Retina (tissue), 1 donor: ENCODE results near the gene SRGAP3.

ENCODE experiments used
- DNase-seq: peaks from one replicate; pipeline ENCODE4 v3.0.0-alpha.2; 2016

Gene SRGAP3

DNA sequence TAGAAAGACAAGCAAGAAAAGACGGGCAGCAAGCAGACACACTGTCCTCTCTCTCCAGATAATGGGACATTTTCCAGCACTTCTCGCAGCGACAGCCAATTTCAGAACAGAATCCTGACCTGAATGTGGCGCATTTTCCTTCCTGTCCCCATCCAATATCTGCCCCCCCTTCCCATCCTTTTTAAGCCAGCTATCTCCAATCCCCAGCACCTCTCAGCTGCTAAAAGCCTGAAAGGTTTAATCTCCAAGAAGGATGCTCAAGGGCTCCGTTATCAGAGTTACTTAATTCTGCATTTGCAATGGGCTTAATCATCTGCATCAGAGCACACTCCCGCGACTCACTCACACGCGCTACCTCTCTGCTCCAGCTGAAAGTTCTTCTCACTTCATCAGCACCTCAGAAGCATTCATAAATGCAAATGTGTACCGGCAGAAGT lies 50.5 kb downstream of the SRGAP3 start:
- no peak for DNase-seq

DNA sequence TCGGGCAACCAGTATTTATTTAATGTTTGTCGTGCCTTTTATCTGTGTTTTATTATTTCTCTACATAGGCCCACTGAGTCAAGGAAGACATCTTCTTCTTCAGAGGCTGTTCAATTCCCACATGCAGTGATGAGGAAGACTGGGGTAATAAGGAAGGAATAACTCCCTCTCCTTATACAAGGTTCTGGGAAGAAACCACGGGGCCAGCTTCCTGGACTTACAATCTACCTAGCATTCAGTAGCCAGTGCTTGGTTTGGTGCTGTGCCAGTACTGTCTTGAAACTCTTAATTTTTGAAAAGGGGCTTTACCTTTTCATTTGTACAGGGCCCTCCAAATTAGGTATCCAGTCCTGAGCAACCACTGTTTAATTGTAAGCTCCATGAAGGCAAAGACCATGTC lies 51.2 kb downstream of the SRGAP3 start:
- no peak for DNase-seq

DNA sequence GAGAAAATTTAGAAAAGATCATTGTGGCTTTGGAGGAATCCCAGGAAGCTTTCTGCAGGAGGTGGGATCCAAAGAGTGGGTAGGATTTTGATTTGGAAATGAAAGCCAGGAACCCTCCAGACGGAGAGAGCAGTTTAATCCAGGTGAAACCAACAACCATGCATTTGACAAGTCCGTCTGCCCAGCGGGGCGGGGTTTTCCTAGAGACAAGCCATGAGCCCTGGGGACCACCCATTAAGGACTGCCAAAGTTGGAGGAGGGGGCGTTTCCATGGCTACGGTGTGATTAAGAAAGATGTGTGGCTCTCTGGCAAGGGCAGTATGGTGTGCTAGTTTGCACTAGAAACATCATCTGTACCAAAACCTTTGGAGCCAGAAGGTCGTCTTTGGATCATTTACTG lies 53.4 kb downstream of the SRGAP3 start:
- peak; percentile 65 for DNase-seq

DNA sequence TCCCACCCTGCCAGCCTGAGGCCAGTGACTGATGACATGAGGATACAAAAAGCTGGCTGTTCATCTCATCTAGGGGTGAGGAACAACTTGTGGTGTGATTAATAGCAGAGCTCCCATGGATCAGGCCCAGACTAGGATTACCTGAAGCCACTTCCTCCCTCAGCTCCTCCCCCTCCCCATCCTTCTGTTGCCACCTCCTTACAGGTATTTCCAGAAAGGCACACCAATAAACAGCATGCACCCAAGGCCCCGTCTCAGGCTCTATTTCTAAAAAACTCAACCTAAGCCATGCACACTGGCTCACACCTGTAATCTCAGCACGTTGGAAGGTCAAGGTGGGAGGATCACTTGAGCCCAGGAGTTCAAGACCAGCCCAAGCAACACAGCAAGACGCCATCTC lies 54.1 kb downstream of the SRGAP3 start:
- DNase-seq, result no peak

DNA sequence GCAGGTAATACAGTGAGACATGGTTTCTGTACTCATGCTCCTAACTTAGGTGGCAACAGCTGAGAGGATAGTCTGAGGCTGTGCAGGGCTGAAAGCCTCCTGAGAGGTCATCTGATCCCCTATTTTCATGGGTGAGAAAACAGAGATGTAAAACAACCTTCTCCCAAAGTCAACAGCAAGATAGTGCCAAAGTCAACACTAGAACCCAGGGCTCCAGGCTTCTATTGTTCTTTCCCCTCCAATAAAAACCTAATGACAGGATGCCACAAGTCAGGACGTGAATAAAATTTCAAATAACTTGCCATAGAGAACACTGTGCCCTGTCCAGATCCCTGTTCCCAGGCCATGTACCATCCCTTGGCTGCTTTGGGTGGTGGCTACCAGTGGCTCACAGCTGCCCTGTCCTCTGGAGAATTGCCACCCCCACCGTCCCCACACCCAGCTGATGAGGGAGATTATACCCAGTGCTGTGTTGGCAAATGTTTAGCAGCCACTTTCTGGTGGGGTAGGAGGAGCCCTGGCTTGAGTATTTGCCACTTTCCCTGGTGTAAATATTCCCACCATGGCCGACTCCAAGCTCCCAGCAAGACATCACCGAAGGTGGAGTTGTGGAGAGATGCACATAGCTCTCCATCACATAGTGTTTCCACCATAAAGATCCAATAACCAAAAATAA lies 54.8 kb downstream of the SRGAP3 start:
- DNase-seq, result no peak

DNA sequence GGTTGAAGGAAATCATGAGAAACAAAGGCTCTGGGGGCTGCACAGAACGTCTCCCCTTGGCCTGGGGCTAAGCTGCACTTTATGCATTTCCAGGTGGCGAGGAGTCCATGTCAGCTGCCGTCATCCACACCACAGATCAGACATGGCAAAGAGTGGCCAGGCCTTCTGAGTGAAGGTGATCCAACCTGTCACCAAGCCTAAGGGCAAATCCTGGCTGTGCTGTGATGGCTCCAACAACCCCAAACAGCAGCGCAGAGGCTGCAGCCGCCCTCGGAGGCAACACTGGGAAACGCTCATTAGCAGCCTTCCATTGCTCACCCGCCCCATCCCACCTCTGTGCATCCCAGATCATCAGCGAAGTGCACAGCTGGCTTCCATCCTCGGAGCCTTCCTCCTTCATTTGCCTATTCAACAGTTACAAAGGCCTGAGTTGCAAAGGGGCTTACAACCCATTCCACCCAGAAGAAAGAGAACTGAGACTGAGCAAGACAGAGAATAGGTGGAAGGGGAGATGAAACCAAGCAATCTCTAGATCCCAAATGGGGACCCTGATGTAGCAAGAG lies 55.7 kb downstream of the SRGAP3 start:
- no peak for DNase-seq

DNA sequence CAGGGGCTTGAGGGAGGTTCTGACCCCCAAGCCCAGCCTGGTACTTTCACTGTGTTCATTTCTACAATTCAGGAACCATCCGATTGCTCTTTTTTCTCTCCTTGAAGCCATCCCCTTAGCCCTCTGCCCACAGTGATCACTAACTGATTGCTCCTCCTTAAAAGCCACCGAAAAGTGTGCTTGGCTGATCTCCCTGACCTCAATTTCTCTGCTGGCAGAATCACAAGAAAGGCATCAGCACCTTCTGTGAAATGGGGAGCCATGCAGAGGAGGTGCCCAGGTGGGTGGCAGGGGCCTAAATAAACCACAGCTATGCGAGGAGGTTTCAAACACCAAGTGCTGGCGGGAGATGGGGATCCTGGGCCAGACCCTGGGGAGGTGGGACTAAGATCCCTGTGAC lies 56.2 kb downstream of the SRGAP3 start:
- no peak for DNase-seq

DNA sequence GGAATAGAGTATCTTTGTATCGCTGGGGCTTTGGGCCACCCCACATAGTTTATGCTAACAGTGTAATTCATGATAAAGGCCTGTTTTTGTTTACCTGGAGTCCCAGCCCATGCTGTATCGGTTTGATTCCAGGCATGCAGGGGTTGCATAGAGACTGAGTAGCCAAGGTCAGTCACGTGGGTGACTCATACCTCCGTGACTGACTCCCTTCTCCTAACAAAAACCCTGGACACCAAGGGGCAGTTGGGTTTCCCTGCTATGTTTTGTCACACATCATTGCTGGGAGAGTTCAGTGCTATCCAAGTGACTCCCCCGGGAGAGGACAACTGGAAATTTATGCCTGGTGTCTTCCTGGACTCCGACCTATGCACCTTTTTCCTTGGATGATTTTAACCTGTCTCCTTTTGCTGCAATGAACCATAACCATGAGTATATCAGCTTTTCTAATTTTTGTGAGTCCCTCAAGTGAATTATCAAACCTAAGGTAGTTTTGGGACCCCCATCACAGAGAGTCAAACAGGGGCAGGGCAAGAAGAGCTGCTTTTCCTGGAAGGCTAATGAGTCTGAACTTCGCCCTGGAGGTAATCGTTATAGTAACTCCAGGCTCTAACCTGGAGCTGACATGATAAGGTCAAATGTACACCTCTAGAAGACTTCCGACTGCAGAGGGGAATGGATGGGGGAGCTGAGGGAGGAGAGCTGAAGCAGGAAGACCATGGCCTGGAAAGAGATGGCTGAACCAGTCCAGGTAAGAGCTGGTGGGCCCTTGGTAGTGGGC lies 57.0 kb downstream of the SRGAP3 start:
- DNase-seq, result no peak

DNA sequence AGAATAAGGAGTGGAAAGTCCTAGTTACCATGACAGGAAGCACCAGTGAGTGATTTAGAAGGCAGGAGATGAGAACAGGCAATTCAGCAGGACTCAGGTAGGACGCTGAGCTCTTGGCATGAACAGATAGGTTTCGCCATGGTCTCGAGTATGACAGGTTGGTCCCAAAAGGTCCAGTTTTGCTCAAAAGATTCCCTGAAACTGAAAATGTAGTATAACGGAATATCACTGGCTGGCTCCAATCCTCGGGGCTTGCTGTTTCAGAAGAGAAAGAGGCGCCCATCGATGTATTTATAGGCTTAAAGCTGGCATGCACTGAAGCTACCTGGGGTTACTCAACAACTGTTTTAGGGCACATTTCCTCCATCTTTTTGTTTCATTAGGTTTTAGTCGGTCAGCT lies 59.2 kb downstream of the SRGAP3 start:
- DNase-seq, result no peak

DNA sequence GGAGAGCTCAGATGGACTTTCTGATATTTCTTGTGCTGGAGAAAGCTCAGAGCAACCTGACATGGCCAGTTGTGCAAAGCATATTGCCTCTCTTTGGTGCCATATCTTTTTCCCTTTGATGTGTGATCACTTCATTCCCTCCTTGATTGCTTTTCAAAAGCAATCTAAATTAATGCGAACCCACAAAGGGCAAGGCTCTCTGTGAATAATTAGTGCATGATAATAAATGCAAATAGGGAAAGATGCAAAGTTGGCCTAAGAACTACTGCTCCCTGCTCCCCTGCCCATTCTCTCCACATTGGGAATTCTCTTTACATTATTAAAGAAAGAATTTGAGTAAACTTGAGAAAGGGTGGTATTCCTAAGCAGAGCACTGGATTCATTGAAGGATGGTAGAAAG lies 60.9 kb downstream of the SRGAP3 start:
- no peak for DNase-seq

DNA sequence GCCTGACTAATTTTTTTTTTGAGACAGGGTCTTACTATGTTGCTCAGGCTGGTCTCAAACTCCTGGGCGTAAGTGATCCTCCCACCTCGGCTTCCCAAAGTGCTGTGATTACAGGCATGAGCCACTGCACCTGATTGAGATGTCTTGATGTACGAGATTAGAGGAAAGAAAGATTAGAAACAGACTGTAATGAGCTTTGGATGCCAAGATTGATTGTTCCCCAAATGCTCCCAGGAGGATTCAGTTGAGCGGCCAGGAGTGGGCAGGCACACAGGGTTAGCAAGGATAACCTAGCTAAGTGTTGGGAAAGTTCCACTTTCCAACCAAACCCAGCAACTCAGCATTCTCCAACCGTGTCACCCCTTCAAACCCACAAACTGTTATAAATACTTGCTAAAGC lies 63.7 kb downstream of the SRGAP3 start:
- no peak for DNase-seq

DNA sequence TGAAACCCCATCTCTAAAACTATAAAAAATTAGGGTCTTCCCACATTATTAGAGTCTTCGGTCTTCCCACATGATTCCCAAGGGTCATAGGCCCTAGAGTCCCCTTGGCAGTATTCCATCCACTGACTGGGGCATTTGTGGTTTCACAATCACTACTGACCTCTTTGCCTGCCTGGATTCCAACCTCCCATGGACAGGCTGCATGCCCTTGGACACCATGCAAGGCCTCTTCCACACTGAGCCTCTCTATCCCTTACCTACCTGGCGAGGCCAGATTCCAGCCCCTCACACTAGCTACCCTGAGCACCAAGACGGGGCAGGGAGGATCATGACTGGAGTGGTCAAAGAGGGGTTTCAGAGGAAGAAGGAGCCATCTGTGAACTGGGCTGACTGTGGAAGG lies 64.4 kb downstream of the SRGAP3 start:
- no peak for DNase-seq

DNA sequence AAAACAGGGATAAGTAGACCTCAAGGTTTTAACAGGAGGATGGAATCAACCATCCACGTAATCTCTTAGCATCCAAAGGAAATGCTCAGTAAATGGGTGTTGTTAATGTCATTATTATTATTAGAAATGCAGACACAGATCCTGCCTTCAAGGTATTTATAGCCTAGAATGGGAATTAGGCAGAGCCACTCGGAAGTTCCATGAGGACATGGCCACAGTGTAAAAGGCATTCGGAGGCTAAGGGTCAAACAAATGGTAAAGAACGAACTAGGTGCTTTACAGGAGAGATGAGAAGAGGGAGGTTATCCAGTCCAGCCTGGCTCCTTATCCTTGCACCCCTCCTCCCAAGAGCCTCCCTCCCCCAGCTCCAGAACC lies 65.0 kb downstream of the SRGAP3 start:
- no peak for DNase-seq

DNA sequence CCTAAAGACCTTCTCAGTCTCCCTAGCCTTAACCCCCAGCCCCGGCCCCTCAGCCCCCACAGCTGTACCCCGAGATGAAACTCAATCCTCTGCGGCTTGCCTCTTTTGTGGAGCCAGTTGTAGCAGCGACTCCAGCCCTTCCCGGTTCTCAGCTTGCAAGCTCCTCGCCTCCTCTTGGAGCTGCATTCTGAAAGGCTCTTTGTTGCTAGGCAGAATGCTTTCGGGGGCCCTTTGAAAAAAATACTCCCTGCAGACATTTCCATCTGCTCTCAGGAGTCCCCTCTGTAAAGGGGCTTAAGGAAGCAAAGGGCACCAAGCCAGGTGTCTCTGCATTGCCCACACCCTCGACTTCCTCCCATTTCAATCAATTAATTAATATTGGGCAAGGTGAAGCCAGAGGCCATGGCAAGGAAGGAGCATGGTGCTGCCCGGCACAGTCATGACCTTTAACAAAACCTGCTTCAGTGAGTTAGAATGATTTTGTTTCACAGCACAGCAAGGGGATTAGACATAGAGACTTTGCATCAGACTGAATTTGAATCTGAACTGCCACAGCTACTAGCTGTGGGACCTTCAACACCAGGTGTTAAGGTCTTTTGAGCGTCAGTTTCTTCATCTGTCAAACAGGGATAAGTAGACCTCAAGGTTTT lies 65.5 kb downstream of the SRGAP3 start:
- DNase-seq, result peak; percentile 80

DNA sequence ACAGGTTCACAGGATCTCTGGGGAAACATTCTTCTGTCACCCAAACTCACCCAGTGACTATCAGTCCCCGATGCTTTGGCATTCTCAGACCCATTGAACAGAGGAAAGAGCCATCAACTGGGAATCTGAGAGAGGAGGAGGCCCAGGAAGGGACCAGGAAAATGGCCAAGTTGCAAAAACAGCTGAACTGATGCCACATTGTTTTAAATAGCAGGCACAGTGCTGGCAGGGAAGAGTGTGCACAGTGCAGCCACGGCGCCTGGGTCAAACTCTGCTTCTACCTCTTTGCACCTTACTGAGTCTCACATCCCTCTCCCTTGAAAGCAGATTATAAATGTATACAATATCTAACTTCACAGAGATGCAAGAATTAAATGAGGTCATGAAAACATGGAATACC lies 66.4 kb downstream of the SRGAP3 start:
- no peak for DNase-seq

DNA sequence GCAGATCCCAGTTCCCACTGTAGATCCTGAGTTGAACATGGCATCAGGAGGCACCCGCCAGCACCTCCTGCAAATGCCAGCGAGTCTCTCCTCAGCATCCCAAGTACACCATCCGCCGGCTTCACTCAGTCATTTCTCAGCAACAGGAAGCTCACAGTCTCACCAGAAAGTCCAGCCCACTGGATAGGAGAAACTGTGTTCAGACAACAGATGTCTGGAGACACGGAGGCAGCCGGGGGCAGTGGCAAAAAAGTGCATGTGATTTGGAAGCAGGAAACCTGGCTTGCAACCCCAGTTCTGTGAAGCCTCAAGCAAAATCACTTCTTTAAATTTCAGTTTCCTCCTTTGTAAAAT lies 68.7 kb downstream of the SRGAP3 start:
- no peak for DNase-seq

DNA sequence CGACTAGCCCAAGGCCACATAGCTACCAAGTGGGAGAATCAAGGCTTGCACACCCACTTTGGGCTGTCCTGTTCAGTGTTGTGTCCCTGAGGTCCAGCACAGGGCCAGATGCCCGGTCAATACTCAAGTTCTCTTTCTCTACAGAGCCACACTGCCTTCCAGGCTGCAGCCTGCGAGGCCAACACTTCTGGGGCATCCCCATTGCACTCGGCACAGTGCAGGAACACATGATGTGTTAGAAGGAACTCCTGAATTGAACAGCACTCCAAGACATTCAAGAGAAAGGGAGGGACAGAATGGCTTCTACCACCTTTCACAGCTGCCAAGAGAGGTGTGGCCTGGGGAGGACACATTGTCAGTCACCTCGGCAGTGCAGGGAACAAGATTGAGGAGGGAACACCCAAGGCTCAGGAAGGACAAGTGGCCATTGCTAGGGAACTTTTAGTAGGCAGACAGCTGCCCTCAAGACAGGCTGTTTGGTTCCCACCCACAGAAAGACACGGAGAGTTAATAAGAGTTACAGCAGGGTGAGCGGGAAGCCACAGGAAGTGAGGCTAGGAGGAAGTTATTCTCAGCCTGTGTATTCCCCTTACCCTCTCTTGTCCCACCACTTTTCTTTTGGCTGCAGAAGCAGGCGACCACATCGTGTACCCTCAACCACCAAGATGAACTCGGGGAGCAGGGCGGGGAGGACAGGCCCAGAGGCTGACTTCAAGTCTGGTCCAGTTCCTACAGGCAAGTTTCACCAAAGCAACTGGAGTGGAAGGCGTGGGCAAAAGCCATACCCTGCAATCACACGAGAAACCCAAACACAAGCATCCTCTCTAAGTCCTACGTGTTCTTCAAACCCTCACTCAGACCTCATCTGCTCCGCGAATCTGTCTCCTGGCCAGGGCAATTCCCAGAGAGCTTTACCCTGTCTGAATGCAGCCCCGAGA lies 69.4 kb downstream of the SRGAP3 start:
- no peak for DNase-seq

DNA sequence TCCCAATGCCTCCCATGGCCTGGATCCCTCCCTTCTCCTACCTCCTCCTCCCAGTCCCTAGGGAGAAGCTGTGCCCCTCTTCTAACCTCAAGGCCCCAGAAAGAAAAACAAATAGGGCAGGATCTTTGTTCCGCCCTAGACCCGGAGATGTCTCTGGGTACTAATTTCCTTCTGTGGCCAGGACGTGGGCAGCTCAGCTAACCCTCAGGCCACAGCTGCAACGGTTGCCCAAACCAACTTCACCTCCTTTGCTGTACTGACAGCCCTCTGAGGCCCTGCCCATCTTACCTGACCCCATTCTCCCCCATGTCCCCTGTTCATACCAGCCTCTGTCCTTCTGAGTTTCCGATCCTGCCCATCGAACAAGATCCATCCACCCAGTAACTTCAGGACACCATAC lies 70.7 kb downstream of the SRGAP3 start:
- no peak for DNase-seq

DNA sequence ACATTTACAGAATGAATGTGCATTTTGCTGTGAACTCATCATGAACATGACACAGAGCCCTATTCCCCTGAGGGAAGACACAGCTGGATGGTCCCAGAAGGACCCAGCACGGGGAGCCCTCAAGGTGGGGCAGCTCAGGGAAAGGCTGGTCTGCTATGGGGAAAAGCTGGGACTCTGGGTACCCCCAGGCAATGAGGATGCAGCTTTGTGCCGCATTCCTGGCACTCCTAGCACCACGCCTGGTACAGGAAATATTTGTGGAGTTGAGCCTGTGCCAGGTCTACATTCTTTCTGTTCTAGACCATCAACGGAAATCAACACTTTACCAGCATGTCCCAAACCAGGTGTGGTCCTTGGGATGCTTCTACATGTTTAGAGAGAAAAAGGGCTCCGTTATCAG lies 74.0 kb downstream of the SRGAP3 start:
- no peak for DNase-seq

DNA sequence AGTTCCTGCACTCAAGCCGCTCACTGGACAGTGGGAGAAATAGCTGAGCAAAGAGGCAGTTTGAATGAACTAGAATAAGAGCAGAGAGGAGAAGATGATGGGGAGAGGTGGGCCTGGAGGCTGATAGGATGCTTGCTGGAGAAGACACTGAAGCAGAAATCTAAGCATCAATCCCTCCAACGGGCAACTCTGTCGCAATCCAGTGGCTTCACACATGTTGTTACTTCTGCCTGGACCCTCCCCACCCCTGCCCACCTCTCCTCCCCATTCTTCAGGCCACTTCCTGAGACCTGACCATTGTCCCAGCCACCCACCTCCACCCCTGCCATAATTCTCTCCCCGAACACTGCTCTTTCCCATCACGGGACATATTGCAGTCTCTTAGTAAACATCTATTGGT lies 76.0 kb downstream of the SRGAP3 start:
- DNase-seq, result no peak

DNA sequence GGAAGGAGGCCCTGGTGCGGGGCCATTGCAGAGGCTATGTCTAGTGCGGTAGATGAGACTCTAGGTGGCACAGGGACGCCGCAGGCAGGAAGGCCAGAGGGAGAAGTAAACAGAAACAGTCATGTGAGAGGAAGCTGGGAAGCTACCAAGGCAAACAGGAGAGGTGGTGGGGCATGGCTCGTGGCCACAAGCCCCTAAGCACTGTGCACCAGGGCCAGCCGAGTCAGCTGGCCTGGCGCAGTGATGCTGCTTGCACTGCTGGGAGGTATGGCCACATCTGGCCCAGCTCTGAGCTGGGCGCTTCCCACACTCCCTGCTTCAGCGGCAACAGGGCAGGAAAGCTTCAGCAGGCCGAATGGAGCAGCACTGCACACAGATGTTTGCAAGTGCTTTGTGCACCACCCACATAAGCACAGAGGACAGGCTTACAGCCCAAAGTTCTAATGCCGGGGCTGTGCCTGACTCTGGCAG lies 76.6 kb downstream of the SRGAP3 start:
- DNase-seq, result no peak

DNA sequence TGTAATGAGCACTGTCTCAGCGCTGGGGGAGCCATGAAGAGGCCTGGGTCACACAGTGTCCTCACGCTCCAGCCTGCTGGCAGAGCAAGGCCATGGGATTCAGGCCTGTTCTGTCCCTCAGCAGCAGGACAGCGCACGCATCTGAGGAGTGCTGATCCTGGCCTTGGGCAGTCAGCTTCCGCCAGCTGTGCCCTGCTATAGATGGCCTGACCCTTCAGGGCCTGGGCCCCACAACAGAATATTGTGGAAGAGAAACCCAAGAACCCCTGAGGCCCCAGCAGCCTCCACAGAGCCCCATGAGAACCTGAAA lies 78.6 kb downstream of the SRGAP3 start:
- no peak for DNase-seq
